Neural progenitor cell (in vitro differentiated cells): ENCODE data around the gene IFT172. TPM values are rescaled to one million over a fixed set of nuclear protein-coding genes. Genes with fewer than 3 reads are reported as not detected.

ENCODE experiments used
- DNase-seq: peaks from one replicate; pipeline ENCODE4 v3.0.0-alpha.2; 2016; ENCODE audit warnings: low spot score
- H2AFZ ChIP-seq: fragments of 200-600 bp; sonication (generic); replicated peaks from 2 replicates; pipeline ENCODE4 v1.6.1; 2016; ENCODE audit warnings: antibody characterized with exemption
- H3F3A ChIP-seq: fragments of 200-600 bp; sonication (generic); 2 replicates; pipeline ENCODE4 v1.6.1; 2016; ENCODE audit warnings: antibody characterized with exemption, low read depth
- H3K27ac ChIP-seq: fragments of 200-600 bp; sonication (generic); 2 replicates; pipeline ENCODE4 v1.5.1; 2016; ENCODE audit warnings: mild to moderate bottlenecking
- H3K27me3 ChIP-seq: fragments of 200-600 bp; sonication (generic); 2 replicates; pipeline ENCODE4 v1.6.1; 2016; ENCODE audit warnings: mild to moderate bottlenecking, moderate library complexity
- H3K36me3 ChIP-seq: fragments of 200-600 bp; sonication (generic); 2 replicates; pipeline ENCODE4 v1.5.1; 2016
- H3K4me1 ChIP-seq: fragments of 200-600 bp; sonication (generic); 2 replicates; pipeline ENCODE4 v1.6.1; 2016; ENCODE audit warnings: mixed run types
- H3K4me2 ChIP-seq: fragments of 200-600 bp; sonication (generic); 2 replicates; pipeline ENCODE4 v1.6.1; 2016
- H3K4me3 ChIP-seq: fragments of 200-600 bp; sonication (generic); 2 replicates; pipeline ENCODE4 v1.5.1; 2016
- H3K79me2 ChIP-seq: fragments of 200-600 bp; sonication (generic); 2 replicates; pipeline ENCODE4 v1.6.1; 2016; ENCODE audit warnings: low read depth
- H3K9ac ChIP-seq: fragments of 200-600 bp; sonication (generic); 2 replicates; pipeline ENCODE4 v1.6.1; 2016
- H3K9me3 ChIP-seq: fragments of 200-600 bp; sonication (generic); 2 replicates; pipeline ENCODE4 v1.5.1; 2016; ENCODE audit warnings: low read depth
- H4K20me1 ChIP-seq: fragments of 200-600 bp; sonication (generic); 2 replicates; pipeline ENCODE4 v1.6.1; 2016; ENCODE audit warnings: low read depth
- H3K27ac Mint-ChIP-seq: 3 replicates; pipeline ENCODE4 v1.8.0; 2021; ENCODE audit warnings: mixed read lengths
- H3K27me3 Mint-ChIP-seq: 2 replicates; pipeline ENCODE4 v1.8.0; 2022; ENCODE audit warnings: low read depth, mild to moderate bottlenecking, inconsistent platforms, moderate library complexity, mixed read lengths; ENCODE audit not compliant: insufficient read depth
- H3K36me3 Mint-ChIP-seq: 3 replicates; pipeline ENCODE4 v1.8.0; 2021; ENCODE audit warnings: mixed read lengths
- H3K4me1 Mint-ChIP-seq: 3 replicates; pipeline ENCODE4 v1.8.0; 2021; ENCODE audit warnings: mixed read lengths
- H3K4me3 Mint-ChIP-seq: 3 replicates; pipeline ENCODE4 v1.8.0; 2021; ENCODE audit warnings: mild to moderate bottlenecking, moderate library complexity, mixed read lengths
- H3K9me3 Mint-ChIP-seq: 3 replicates; pipeline ENCODE4 v1.8.0; 2020; ENCODE audit warnings: mixed read lengths
- EZH2 ChIP-seq: fragments of 200-600 bp; sonication (generic); IDR thresholded peaks from 2 replicates; pipeline ENCODE4 v1.6.1; 2017; ENCODE audit warnings: antibody characterized with exemption, mild to moderate bottlenecking, moderate library complexity
- EZH2phosphoT487 ChIP-seq: fragments of 200-600 bp; sonication (generic); IDR thresholded peaks from 2 replicates; pipeline ENCODE4 v1.6.1; 2017; ENCODE audit warnings: antibody characterized with exemption
- total RNA-seq: library from RNA; depleted of rRNA; stranded (reverse); fragments of >200 nt; gene quantifications from 2 replicates; pipeline ENCODE4 v1.2.3, GENCODE V29; 2015; ENCODE audit warnings: low replicate concordance
- TF ChIP-seq, protein P1 (sequence below): fragments of 200-600 bp; sonication (generic); IDR thresholded peaks from 2 replicates; pipeline ENCODE4 v1.5.1; 2017; ENCODE audit warnings: antibody characterized with exemption, mild to moderate bottlenecking

IFT172 gene
- total RNA-seq, 1 donor from 2014 or later, result 20.3 TPM

DNA sequence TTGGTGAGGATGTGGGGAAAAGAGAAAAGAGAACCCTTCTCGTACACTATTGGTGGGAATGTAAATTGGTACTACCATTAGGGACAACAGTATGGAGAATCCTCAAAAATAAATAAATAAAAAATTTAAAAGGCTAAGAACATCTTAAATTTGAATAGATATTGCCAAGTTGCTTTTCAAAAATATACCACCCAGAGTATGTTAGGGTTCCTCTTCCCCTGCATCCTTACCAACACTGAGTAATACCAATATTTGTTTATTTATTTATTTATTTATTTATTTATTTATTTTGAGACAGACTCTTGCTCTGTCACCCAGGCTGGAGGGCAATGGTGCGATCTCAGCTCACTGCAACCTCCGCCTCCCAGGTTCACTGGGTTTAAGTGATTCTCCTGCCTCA is 66.6 kb downstream of the IFT172 start:
- TF ChIP-seq EZH2, result no peak
- TF ChIP-seq, protein P1, sequence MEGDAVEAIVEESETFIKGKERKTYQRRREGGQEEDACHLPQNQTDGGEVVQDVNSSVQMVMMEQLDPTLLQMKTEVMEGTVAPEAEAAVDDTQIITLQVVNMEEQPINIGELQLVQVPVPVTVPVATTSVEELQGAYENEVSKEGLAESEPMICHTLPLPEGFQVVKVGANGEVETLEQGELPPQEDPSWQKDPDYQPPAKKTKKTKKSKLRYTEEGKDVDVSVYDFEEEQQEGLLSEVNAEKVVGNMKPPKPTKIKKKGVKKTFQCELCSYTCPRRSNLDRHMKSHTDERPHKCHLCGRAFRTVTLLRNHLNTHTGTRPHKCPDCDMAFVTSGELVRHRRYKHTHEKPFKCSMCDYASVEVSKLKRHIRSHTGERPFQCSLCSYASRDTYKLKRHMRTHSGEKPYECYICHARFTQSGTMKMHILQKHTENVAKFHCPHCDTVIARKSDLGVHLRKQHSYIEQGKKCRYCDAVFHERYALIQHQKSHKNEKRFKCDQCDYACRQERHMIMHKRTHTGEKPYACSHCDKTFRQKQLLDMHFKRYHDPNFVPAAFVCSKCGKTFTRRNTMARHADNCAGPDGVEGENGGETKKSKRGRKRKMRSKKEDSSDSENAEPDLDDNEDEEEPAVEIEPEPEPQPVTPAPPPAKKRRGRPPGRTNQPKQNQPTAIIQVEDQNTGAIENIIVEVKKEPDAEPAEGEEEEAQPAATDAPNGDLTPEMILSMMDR, result no peak
- TF ChIP-seq EZH2phosphoT487, result no peak
- H2AFZ ChIP-seq, result no peak overlapping the region
- no peak overlapping the region for H3K27ac ChIP-seq
- H3F3A ChIP-seq, result peaks cover 7% of the 10 kb centered on the region
- H3K27me3 Mint-ChIP-seq, result peaks cover 5% of the 10 kb centered on the region
- no peak overlapping the region for H3K9ac ChIP-seq
- H3K27me3 ChIP-seq, result no peaks in the 10 kb centered on the region
- no peak overlapping the region for H3K4me3 Mint-ChIP-seq
- H3K36me3 Mint-ChIP-seq, result no peaks in the 10 kb centered on the region
- no peaks in the 10 kb centered on the region for H3K79me2 ChIP-seq
- peaks cover 5% of the 10 kb centered on the region for H3K4me1 ChIP-seq
- no peak overlapping the region for H3K27ac Mint-ChIP-seq
- H3K9me3 Mint-ChIP-seq, result no peaks in the 10 kb centered on the region
- no peaks in the 10 kb centered on the region for H3K36me3 ChIP-seq
- H3K9me3 ChIP-seq, result no peaks in the 10 kb centered on the region
- H3K4me3 ChIP-seq, result no peak overlapping the region
- H3K4me1 Mint-ChIP-seq, result peaks cover 4% of the 10 kb centered on the region
- DNase-seq, result no peak
- no peaks in the 10 kb centered on the region for H4K20me1 ChIP-seq
- H3K4me2 ChIP-seq, result no peak overlapping the region

DNA sequence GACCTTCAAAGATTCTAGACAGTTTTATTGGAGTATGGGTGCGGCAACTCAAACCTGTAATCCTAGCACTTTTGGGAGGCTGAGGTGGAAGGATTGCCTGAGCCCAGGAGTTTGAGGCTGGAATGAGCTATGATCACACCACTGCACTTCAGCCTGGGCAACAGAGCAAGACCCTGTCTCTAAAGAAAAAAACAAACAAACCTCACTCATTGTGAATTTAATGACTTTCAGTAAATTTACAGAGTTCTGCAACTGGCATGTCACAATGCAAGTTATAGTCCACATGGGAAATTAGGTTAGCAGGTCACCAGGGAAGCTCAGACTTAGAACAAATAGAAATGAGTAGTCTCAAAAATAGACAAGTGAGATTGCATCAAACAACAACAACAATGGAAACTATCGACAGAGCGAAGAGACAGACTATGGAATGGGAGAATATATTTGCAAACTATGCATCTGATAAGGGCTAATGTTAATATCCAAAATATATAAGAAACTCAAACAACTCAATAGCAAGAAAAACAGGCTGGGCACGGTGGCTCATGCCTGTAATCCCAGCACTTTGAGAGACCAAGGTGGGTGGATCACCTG is 67.8 kb downstream of the IFT172 start:
- Histone ChIP-seq H4K20me1 (no peaks in the 10 kb centered on the region), H3K4me1 (no peaks in the 10 kb centered on the region), H2AFZ (no peak overlapping the region), H3K27me3 (no peaks in the 10 kb centered on the region), H3K27ac (no peak overlapping the region), H3K9ac (no peak overlapping the region), H3K4me2 (no peak overlapping the region), H3K9me3 (no peaks in the 10 kb centered on the region), H3K79me2 (no peaks in the 10 kb centered on the region), H3K4me3 (no peak overlapping the region), H3K36me3 (no peaks in the 10 kb centered on the region), H3F3A (no peaks in the 10 kb centered on the region)
- H3K4me3 Mint-ChIP-seq, result no peak overlapping the region
- H3K27ac Mint-ChIP-seq, result no peak overlapping the region
- H3K9me3 Mint-ChIP-seq, result no peaks in the 10 kb centered on the region
- no peaks in the 10 kb centered on the region for H3K36me3 Mint-ChIP-seq
- H3K27me3 Mint-ChIP-seq, result peaks cover 5% of the 10 kb centered on the region
- TF ChIP-seq EZH2 (no peak), EZH2phosphoT487 (no peak)
- TF ChIP-seq, protein P1, result no peak
- DNase-seq, result no peak
- no peaks in the 10 kb centered on the region for H3K4me1 Mint-ChIP-seq

DNA sequence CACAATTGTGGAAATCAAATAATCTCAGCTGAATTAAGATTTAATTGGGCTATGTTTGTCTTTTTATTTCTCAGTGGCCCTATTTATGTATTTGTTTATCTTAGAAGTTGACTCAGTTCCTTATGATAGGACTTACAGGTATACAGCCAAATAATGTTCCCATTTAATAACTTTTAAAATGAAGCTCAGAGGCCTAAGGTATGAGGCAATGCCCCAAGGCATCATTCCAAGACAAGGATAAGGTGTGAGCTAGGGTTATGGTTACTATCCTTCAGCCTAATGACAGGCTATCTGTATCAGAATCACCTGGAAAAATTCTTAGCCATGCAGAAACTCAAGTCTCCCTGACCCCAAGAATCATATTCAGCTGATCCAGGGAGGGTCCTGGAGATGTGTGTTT is 68.5 kb downstream of the IFT172 start:
- Histone ChIP-seq H3F3A (no peaks in the 10 kb centered on the region), H3K9ac (no peak overlapping the region), H3K36me3 (no peaks in the 10 kb centered on the region), H2AFZ (no peak overlapping the region), H3K4me3 (no peak overlapping the region), H3K27me3 (no peaks in the 10 kb centered on the region), H3K27ac (no peak overlapping the region), H3K9me3 (no peaks in the 10 kb centered on the region), H3K79me2 (no peaks in the 10 kb centered on the region), H3K4me2 (no peak overlapping the region), H4K20me1 (no peaks in the 10 kb centered on the region), H3K4me1 (no peaks in the 10 kb centered on the region)
- Mint-ChIP-seq H3K36me3 (no peaks in the 10 kb centered on the region), H3K27me3 (peaks cover 5% of the 10 kb centered on the region), H3K4me1 (no peaks in the 10 kb centered on the region), H3K4me3 (no peak overlapping the region), H3K27ac (no peak overlapping the region), H3K9me3 (no peaks in the 10 kb centered on the region)
- no peak for TF ChIP-seq EZH2
- TF ChIP-seq, protein P1, result no peak
- no peak for TF ChIP-seq EZH2phosphoT487
- no peak for DNase-seq
